ENCODE measurements around the gene ADAM22. TPM values are rescaled to one million over a fixed set of nuclear protein-coding genes. Genes with fewer than 3 reads are reported as not detected.

Gene ADAM22
- total RNA-seq, 1 experiment from 2014 or later = 12.3 TPM

DNA sequence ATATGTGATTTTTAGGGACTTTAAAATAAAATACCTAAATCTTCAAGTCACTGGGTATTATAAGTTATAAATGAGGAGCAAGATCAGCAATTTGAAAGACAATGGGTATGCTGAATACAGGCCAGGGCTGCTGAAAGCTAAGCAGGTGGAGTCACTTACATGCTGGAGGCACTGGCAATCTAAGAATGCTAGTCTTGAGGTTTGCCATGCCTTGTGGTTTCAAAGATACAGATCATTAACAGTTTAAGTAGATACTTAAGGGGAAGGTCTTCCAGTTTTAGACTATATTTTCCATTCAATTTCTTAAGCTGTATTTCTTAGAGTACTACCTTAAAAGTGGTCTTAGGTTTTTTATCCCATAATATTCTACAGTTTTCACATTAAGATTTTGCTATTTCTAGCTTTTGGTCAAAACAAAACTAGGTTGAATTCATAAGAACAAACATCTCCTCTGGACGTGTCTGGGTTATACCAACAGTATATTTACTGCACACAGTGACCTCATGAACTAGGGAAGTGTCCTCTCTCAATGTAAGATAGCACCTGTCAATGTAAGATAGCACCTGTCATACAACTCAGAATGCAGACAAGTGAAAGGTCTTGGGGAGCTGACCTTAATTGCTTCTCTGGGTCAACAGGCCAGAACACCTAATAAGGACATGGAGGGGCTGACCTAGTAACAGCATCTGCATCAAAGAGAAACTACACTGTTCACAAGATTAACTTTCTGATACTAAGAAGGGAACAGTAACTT is 283.8 kb downstream of the ADAM22 start:
- DNase-seq (ENCODE audit: low spot score) = peak; percentile 35

DNA sequence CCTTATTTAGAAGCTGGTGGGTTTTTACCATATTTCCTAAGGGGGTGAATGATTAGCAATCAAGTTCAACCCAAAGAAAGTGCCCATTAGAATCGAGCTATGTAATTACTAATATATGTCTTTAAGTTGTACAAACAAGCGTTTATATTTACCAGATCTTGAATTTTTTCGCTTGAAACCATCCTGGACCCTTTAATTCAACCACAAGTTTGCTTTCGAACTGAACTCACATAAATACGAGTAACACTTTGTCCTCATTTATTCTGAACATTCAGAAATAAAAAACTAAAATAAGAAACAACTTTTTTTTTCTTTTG is 284.3 kb downstream of the ADAM22 start:
- no peak for DNase-seq (ENCODE audit: low spot score)

DNA sequence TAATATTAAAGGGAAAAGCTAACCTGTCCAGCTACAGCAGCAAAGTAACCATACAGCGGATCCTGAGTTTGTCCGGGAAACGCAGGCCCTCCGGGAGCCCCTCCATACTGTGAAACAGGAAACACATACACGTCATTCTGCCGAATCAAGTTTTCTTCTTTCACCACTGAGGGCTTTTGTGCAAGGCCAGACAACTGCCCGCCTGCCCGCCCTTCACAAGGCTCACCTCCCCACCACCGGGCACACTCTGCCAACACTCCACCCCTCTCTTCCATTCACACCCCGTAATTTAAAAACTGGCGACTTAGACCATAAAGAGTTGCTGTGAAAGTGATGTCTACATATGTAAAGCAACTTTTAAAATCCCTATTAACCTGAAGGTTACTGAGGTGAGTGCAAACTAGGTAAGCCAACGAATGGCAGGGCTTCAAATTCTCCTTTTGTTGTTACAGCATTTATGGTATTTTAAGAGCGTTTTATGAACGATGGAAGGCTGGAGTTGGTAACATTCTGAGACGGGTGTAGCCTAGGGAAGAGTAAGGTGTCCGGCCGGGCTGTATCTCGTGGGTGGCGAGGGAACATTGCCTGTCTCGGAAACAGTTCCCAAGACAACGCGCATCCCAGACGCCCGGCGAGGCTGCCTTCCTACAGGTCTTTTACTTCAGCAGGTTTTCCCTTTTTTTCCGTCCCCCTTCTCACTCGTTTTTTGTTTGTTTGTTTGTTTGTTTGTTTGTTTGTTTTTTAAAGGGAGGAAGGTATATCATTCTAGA is 285.0 kb downstream of the ADAM22 start:
- DNase-seq (ENCODE audit: low spot score) = peak; percentile 76

DNA sequence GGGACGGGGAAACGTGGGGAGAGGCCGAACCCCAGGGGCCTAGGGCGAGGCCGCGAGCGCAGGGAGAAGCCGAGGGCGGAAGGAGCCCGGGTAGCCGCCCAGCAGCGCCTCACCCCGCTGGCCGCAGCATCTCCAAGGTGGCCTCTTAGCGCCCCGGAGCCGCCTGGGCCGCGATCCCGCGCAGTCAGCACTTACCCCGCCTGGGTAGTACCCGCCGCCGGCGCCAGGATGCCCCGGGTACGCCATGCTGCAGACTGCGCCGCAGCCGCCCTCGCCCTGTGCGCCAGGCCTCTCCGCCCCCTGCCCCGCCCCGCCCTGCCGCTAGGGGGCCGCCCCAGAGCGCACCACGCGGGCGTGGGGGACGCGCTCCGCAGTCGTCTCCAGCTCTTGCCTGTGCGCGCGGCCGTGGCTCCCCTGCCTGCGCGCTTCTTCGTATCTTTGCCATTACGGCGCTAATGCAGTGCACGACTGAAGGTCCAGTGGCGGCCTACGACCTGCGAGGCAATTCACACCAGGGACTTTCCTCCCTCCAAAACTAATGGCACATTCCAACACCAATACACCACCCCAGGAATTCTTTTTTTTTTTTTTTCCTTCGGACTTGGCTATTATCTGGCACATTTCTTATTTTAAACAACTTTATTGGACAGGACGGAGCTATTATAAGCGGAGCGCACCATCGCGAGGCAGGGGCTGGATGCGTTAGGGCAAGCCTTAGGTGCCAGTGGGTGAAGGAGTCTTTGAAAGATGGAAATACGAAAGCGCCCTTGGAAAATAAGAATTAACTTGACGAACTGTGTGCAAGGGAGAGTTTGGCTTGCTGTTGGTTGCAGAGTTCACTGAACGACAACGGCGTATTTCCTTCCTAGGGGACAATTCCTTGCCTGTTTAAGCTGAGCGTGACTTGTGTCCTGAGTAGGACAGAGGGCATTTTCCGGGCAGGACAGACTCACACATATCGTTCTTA is 286.0 kb downstream of the ADAM22 start, which contains the start of gene SRI:
Gene SRI, minus strand, starts transcription at position 258 of the 967 bp plus-strand sequence. Its CDS starts 12 bp downstream, at position 246.
- DNase-seq (ENCODE audit: low spot score) = peak; percentile 94

DNA sequence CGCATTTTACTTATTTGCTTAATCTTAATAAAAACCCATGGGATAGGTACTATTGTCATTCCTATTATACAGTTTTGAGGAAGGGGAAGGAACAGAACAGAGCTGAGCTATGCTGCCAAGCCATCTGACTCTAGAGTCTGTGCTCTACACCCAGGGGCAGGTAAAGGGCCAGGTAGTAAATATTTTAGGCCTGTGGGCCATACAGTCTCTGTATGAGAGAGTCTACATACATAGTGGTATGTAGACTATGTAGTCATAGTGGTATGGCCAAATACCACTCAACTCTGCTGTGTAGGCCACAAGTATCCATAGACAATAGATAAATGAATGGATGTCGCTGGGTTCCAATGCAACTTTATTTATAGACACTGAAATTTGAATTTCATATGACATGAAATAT is 289.2 kb downstream of the ADAM22 start:
- DNase-seq (ENCODE audit: low spot score) = no peak

DNA sequence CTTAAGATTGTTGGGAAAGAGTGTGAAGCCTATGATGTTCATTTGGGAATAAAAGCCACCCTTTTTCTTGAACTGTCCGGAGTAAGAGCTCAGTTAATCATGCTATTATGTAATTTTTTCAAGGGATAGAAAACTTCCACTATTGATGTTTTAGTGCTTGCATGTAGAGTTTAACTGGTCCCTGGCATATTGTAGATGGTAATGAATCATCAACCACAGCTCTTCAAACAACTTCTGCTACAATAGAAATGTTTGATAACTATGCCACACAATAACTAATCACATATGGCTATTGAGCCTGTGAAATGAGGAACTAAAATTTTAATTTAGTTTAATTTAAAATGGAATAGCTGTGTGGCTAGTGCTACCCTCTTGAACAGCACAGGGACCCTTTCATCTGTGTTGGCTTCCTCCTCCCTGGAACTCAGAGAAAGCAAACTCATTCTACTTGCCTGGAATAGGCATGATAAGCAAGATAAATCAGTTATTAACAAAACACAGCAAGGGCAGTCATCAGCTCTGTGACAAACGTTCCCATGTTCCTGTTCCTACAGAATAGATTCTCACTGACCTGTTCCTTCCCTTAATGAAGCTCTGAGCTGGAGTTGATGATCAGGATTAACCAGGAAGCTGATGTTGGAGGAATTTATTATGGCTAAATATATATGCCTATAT is 290.7 kb downstream of the ADAM22 start:
- peak; percentile 66 for DNase-seq (ENCODE audit: low spot score)

DNA sequence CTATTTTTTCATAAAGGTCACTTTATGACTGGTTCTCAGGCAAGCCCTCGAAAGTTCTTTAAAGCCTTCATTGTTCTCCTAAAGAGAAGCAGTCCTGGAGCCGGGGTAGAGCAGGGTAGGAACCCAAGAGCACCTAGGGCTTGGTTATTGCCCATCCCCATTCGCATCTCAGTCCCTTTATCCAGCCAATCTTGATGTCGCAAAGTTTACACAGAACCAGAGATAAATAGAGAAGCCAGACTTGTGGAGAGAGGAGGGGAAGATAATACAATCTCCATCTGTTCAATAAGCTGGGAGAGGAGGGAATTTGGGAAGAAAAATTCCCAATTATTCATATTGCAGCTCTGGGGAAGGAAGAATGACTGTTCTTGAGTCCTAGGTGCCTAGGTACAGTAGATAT is 292.1 kb downstream of the ADAM22 start:
- no peak for DNase-seq (ENCODE audit: low spot score)

DNA sequence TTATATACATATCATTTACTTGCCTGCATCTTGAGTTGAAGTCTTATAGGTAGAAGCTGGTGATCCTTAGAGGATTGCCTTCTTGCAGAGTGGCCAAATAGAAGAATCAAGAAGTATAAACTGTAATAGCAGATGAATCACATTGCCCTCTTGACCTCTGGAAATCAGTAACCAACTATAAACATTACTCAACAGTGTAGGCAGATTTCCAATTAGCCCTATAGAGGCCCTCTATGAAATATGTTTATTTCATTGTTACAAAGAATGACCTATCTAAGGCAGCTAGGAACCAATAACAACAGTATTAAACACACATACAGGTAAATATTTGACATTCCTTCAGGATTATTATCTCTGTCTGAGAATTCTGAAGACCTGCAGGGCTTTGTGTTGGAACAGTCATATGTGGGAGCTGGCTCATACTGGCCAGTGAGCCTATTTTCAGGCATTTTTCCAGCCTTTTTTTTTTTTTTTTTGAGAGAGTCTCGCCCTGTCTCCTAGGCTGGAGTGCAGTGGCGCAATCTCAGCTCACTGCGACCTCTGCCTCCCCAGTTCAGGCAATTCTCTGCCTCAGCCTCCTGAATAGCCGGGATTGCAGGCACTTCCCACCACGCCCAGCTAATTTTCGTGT is 292.9 kb downstream of the ADAM22 start:
- DNase-seq (ENCODE audit: low spot score) = peak; percentile 99

DNA sequence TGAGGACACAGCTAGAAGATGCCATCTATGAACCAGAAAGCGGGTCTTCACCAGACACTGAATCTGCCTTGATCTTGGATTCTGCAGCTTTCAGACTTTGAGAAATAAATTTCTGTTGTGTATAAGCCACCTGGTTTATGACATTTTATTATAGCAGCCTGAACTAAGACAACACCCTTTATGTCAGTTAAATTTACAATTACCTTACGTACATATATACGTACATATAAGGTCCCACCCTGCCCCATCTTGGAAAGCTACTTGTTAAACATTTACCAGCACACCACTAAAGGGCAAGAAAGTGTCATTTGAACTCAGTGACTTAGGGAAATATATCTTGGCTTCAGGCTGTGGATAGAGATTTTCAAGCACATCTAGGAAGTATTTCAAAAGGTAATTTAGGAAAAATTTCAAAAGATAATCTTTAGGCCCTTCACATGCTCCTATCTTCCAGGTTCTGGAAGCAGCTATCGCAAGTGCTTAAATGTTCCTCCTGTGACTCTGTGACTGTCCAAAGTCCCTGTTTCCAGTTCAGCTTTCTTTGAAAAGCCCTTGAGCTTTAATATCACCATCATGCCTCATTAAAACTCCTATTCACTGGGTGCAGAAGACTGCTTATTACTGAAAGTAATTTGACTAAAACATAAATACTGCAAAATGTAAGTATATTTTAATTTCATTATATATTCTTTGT is 295.4 kb downstream of the ADAM22 start:
- peak; percentile 31 for DNase-seq (ENCODE audit: low spot score)

DNA sequence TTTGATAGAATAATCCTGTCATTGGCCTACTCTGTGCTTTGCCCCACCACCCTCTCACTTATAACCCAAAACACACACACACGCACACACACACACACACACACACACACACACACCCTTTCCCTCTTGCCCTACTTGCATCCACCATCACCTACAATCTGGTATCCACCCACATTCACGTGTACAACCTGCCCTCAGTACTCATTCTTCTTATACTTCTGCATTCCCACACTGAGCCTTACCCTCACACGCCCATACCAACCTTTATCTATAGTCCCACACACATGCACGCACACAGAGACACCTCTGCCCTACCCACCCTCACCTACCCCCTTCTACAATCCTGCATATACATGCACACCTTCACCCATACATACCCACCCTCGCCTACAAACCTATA is 296.6 kb downstream of the ADAM22 start:
- DNase-seq (ENCODE audit: low spot score) = no peak

DNA sequence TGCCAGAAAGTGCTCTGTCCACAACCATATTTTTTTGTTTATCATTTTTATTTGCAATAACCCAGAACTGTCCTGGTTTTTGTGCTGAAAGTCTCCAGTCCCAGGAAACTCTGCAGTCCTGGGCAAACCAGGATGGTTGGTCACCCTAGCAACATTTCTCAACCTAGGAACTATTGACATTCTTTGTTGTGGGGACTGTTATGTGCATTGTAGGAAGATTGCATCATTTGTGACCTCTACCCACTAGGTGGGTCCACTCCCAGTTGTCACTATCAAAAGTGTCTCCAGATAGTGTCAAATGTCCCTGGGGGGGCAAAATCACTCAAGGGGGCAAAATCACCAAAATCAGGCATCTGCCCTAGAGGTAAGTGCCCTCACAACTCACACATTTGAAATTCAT is 299.8 kb downstream of the ADAM22 start:
- peak; percentile 60 for DNase-seq (ENCODE audit: low spot score)

DNA sequence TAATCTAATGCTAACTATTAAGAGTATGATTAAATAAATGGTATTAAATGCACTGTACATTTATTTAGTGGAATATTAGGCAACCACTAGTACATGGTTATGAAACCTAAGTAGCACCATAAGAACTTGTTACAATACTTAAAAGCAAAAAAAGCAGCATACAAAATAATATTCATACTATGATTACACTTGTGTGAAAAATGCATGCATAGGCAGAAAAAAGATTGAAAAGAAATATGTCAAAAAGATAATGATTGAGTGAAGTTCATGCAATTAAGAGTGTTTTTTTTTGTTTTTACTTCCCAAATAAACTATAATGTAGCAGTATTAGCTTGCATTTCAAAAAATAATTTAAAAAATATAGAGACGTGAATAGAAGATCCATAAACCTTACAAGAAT is 305.8 kb downstream of the ADAM22 start:
- DNase-seq (ENCODE audit: low spot score) = no peak

DNA sequence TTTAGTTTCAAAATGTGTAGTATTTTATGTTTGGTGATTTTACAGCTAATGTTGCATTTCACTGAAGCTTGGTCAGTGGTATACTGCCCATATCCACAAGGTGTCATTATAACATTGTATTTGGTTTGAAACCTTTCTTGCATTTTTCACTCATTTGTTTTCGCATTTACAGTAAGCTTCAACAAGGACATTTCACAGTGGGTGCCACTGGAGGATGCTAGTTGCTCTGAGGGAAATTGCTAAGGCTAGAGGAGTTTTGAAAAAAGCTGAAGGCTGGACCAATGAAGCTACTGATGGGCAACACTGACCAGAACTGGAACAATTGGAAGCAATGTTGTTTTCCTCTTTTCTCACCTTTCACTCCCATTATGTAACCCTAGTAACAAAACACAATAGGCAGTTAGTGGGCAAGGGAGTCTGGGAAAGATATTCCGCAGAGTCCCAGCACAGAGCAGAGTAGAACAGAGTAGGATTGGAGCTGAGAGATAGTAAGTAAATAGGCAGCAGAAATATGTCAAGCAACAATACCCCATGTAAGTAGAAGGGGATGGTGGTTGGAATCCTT is 309.4 kb downstream of the ADAM22 start:
- peak; percentile 94 for DNase-seq (ENCODE audit: low spot score)

DNA sequence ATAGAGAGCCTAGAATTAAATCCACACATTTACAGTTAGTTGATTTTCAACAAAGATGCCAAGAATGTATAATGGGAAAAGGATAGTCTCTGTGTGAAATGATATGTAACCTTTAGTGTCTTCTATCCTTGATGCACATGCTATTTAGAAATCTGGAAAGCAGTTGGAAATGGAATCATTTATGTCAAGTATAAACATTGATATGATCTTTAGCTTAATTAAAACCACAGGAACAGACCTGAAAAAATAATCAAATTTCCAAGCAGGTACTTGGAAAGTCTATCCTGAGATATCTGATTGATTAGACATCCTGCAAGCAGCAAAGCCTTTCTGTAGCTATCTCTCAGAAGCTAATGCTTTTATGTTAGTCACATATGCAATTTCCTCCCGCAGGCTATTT is 310.2 kb downstream of the ADAM22 start:
- no peak for DNase-seq (ENCODE audit: low spot score)

Other genes with a start within 250 kb of the ADAM22 start
- gene SLC25A40, start 57.9 kb upstream of the ADAM22 start, total RNA-seq (2014; rRNA removed; shearing (Covaris generic)) = 5.9 and 14.6 TPM in 2 replicates
- gene DBF4, start 57.8 kb upstream of the ADAM22 start, total RNA-seq (2014; rRNA removed; shearing (Covaris generic)) = 44.5 and 48.2 TPM in 2 replicates